Mesothelial cell of epicardium (in vitro differentiated cells): ENCODE data around the gene SLC6A3. TPM values are rescaled to one million over a fixed set of nuclear protein-coding genes. Genes with fewer than 3 reads are reported as not detected.

Experiments used
- DNase-seq, 2 experiments: peaks; one replicate each; pipeline ENCODE4 v3.0.0; 2021; ENCODE audit warnings: low spot score in 2 of 2; ENCODE audit not compliant: unreplicated experiment in 2 of 2
- H3K27ac Mint-ChIP-seq: 2 replicates; pipeline ENCODE4 v1.8.0; 2021; ENCODE audit warnings: mixed read lengths
- H3K27me3 Mint-ChIP-seq: 2 replicates; pipeline ENCODE4 v1.8.0; 2021; ENCODE audit warnings: low read depth, mixed read lengths
- H3K36me3 Mint-ChIP-seq: 2 replicates; pipeline ENCODE4 v1.8.0; 2021; ENCODE audit warnings: mixed read lengths
- H3K4me1 Mint-ChIP-seq: 2 replicates; pipeline ENCODE4 v1.8.0; 2021; ENCODE audit warnings: mixed read lengths
- H3K4me3 Mint-ChIP-seq: 2 replicates; pipeline ENCODE4 v1.8.0; 2021; ENCODE audit warnings: mild to moderate bottlenecking, moderate library complexity, mixed read lengths
- H3K9me3 Mint-ChIP-seq: 2 replicates; pipeline ENCODE4 v1.8.0; 2021; ENCODE audit warnings: mixed read lengths
- total RNA-seq: library from RNA; stranded (reverse); gene quantifications from 3 replicates; pipeline ENCODE4 v1.2.1, GENCODE V29; 2021
- TF ChIP-seq, protein P1 (sequence below): fragments of 200-600 bp; sonication (generic); IDR thresholded peaks from one replicate; pipeline ENCODE4 v1.5.0; 2021; ENCODE audit warnings: antibody characterized with exemption; ENCODE audit not compliant: unreplicated experiment

The SLC6A3 gene
- total RNA-seq, 1 donor from 2014 or later, result 0.04 TPM

DNA sequence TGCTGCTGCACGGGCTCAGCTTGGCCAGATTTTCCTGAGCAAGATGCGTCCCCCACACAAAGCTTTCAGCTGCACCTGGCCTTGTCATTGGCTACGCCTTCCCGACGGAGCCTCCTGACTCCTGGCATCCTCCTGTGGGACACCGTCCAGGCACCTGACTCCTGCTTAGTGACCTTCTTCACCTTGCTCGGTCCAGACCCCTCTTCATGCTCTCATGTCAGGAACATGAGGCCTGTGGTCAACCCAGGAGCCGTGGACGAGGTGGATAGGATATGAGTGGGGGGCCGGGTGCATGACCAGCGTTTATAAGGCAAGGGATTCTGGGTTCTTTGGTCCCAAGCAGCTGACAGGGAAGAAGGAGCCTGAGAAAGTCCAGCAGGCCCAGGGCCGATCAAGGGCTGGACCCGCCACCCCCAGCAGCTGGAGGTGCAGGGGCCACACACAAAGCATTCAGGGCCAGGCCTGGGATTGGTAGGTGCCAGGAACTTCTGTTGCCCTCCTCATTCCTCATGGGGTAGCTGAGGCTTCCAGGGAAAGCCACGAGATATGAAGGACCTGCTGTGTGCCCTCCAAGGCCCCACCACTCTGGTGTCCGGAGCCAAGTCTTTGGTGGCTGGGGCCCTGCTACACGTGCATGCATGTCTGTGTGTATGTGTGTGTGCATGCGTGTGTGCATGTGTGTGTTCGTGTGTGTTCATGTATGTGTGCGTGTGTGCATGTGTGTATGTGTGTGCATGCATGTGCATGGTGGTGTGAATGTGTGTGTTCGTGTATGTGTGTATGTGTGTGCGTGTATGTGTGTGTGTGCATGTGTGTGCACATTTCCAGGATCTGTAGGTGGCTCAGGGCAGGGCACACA is 34.9 kb downstream of the SLC6A3 start:
- no peak for DNase-seq
- H3K36me3 Mint-ChIP-seq, result no peaks in the 10 kb centered on the region
- H3K27ac Mint-ChIP-seq, result no peak overlapping the region
- no peaks in the 10 kb centered on the region for H3K4me1 Mint-ChIP-seq
- H3K27me3 Mint-ChIP-seq, result peaks cover 35% of the 10 kb centered on the region
- TF ChIP-seq, protein P1, sequence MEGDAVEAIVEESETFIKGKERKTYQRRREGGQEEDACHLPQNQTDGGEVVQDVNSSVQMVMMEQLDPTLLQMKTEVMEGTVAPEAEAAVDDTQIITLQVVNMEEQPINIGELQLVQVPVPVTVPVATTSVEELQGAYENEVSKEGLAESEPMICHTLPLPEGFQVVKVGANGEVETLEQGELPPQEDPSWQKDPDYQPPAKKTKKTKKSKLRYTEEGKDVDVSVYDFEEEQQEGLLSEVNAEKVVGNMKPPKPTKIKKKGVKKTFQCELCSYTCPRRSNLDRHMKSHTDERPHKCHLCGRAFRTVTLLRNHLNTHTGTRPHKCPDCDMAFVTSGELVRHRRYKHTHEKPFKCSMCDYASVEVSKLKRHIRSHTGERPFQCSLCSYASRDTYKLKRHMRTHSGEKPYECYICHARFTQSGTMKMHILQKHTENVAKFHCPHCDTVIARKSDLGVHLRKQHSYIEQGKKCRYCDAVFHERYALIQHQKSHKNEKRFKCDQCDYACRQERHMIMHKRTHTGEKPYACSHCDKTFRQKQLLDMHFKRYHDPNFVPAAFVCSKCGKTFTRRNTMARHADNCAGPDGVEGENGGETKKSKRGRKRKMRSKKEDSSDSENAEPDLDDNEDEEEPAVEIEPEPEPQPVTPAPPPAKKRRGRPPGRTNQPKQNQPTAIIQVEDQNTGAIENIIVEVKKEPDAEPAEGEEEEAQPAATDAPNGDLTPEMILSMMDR, result no peak
- H3K9me3 Mint-ChIP-seq, result no peaks in the 10 kb centered on the region
- no peak overlapping the region for H3K4me3 Mint-ChIP-seq

DNA sequence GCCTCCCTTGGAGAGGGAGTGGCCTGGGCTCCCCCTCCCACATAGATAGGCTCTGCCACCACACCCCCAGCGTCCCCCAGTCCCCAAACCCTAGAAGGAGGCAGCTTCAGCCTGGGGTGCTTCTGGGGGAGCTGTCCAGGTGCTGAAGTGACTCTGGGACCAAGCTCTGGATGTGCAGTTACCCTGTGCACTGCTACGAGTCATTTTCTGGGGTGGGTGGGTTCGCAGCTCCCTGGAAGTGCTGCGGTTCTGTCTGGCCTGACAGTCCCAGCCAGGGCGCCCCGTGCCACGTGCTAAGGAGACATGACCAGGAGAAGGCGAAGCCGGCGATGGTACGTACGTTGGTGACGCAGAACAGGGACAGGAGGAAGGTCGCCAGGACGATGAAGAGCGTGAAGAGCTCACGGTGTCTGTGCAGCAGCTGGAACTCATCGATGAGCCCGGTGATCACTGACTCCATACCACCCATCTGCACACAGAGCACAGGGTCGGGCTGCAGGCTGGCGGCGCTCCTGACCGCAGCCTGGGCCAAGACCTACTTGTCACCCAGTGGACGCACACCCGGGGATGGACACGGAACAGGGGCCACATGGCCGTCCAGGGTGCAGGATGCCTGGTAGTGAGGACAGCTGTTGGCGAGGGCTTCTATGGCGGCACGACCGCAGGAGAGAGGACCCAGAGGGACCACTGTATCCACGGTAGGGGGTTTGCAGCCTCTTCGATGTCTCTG is 35.7 kb downstream of the SLC6A3 start:
- peak in 1 of 2 experiments; percentile 63 for DNase-seq
- no peak overlapping the region for H3K4me3 Mint-ChIP-seq
- H3K36me3 Mint-ChIP-seq, result no peaks in the 10 kb centered on the region
- no peaks in the 10 kb centered on the region for H3K4me1 Mint-ChIP-seq
- no peaks in the 10 kb centered on the region for H3K9me3 Mint-ChIP-seq
- TF ChIP-seq, protein P1, result no peak
- no peak overlapping the region for H3K27ac Mint-ChIP-seq
- peaks cover 43% of the 10 kb centered on the region for H3K27me3 Mint-ChIP-seq

DNA sequence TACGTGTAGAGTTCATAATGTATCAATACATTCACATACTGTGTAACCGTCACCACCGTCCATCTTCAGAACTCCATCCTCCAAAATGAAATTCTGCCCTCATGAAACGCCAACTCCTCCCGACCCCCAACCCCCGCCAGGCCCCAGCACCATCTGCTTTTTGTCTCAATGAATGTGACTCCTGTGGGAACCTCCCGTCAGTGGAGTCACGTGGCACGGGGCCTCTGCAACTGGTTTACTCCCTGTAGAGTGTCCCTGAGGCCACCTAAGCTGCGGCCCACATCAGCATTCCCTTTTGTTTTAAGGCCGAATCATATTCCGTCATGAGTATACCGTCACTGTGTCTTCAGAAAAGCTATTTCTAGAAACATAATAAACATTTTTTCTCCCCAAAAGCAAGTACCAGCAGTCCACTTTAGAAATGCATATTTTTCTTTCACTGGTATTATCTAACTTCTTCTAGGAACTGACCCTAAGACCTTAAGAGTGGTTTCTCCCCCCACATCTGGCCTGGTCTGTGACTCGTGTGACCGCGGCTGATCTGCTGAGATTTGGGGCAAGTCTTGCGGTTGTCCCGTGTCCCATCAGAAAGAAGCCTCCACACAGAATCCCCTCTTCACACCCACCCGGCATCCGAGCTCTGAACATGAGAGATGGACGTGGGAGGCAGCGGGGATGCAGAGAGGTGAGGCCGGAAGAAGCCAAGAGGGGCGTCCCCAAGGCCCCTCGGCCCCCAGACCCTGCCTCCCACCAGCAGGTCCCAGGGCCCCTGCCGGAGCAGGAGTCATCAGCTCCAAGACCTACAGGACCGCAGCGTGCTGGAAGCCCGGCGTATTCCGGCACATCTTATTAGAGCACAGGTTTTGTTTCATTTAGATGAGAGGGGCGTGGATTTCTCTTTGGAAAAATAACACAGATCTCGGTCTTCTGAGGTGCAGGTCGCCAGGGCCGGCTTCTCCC is 38.3 kb downstream of the SLC6A3 start:
- H3K36me3 Mint-ChIP-seq, result no peaks in the 10 kb centered on the region
- TF ChIP-seq, protein P1, result no peak
- H3K27me3 Mint-ChIP-seq, result peaks cover 48% of the 10 kb centered on the region
- no peaks in the 10 kb centered on the region for H3K4me1 Mint-ChIP-seq
- H3K4me3 Mint-ChIP-seq, result no peak overlapping the region
- no peak overlapping the region for H3K27ac Mint-ChIP-seq
- H3K9me3 Mint-ChIP-seq, result no peaks in the 10 kb centered on the region
- no peak for DNase-seq

DNA sequence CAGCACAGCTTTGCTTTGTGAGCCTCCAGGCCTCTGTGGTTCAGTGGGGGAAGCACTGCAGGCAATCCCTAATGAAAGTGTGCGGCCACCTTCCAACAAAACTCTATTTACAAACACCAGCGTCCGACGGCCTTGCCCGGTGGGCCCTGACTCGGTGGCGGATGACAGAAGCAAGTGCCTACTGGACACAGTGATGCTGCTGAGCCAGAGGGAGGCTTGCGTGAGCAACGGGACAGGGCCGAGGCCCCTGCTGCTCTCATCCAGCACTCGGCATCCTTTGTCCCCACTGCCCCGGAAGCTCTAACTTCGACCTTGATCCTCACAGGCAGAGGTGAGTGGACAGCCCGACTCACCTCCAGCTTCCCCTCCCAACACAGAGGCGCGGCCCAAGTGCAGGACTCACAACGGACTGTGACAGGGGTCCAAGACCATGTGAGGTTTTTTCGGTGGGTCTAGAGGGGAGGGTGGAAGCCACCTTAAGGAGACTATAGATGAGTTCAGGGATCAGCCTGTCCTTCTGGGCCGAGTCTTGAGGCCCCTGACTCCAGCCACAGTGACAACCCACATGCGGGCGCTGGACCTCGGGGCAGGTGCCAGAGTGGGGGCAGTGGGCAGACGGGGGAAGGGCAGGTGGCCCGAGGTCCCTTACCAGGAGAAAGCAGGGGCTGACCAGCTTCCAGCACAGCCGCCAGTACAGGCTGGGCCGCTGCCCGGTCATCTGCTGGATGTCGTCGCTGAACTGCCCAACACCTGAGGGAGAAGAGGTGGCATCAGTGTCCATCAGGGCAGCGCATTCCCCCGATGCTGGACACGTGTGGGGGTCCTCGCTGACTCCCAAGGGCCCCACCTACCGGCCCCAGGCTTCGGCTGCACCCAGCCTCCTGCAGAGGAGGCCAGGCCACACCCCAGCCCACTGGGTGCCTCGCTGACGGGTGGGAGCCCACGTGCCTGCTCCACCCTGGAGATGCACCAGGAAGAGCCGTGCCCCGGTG is 39.4 kb downstream of the SLC6A3 start:
- DNase-seq, result no peak
- no peak overlapping the region for H3K27ac Mint-ChIP-seq
- H3K36me3 Mint-ChIP-seq, result no peaks in the 10 kb centered on the region
- H3K4me3 Mint-ChIP-seq, result no peak overlapping the region
- peaks cover 49% of the 10 kb centered on the region for H3K27me3 Mint-ChIP-seq
- no peaks in the 10 kb centered on the region for H3K9me3 Mint-ChIP-seq
- TF ChIP-seq, protein P1, result no peak
- H3K4me1 Mint-ChIP-seq, result no peaks in the 10 kb centered on the region
